ENCODE measurements around the gene MCTP2. TPM values are rescaled to one million over a fixed set of nuclear protein-coding genes. Genes with fewer than 3 reads are reported as not detected.

MCTP2 gene
- total and polyA plus RNA-seq, 2 of the 8 experiments (the other 6 are each of a cell fraction or from before 2014, with no cell fraction given), result 3.4 to 4.5 TPM

DNA sequence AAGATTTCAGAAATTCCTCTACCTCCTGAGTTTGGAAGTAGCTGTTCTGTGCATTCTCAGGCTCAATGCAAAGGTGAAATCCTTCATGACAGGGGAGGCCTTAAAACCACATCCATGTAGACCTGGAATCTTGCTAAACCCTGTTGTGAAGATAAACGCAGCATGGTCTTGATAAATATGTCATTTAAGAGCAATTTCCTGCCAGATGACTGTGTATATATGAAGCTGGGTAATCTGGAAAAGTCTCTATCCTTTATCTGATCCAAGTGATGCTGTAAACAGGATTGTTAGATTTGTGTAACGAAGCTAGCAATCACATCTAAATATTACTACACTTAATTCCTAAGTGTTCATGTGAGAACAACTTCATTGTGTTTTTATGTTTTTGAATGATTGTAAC, 9.1 kb downstream of the MCTP2 start:
- H4K8ac ChIP-seq (ENCODE audit: extremely low read depth, insufficient read depth, low read length), result no peak overlapping the region
- WGBS, 2 experiments (ENCODE audit: extremely low coverage in 1 of 2, insufficient coverage in 1 of 2, insufficient read length in 1 of 2, insufficient replicate concordance in 2 of 2, low coverage in 1 of 2, low lambda C conversion rate in 2 of 2, missing lambda C conversion rate in 1 of 2), result 93% methylated on average over 2 of the region's 2 CpGs; no CpG with 5 or more reads in 1 of the 2 experiments
- H2BK15ac ChIP-seq (ENCODE audit: low read length), result no peak overlapping the region
- no peak overlapping the region for H3K9ac ChIP-seq (replicated peaks in 1 of 4; ENCODE audit: extremely low read depth in 1 of 4, low read depth in 3 of 4, low read length in 3 of 4)
- H3K79me2 ChIP-seq (ENCODE audit: control insufficient read depth in 1 of 2, insufficient read depth in 2 of 2, low read length in 2 of 2), result no peaks in the 10 kb centered on the region
- FAIRE-seq (no peak), DNase-seq (ENCODE audit: low read depth in 1 of 2, low spot score in 2 of 2) (no peak)
- ChIA-PET POLR2A (ENCODE audit: partially characterized antibody) (no interaction called here), CTCF (ENCODE audit: partially characterized antibody) (interaction anchor here (0.6 to 2.4 kb wide), 2 partner anchors 61 to 84 kb away, joined by 4 to 12 read pairs; no protein-coding TSS in a partner anchor)
- no peaks in the 10 kb centered on the region for H3K23me2 ChIP-seq (ENCODE audit: low read depth, low read length)
- no peak overlapping the region for H3K23ac ChIP-seq (ENCODE audit: insufficient read length)
- H4K5ac ChIP-seq (ENCODE audit: insufficient read length, low read depth, low read length), result no peak overlapping the region
- no peaks in the 10 kb centered on the region for H3K36me3 ChIP-seq (ENCODE audit: control insufficient read depth in 2 of 4, insufficient read depth in 4 of 4, low read length in 3 of 4)
- no peak overlapping the region for H2BK12ac ChIP-seq (ENCODE audit: low read depth, low read length)
- H4K91ac ChIP-seq (replicated peaks; ENCODE audit: insufficient read length, low read length), result no peak overlapping the region
- H3K56ac ChIP-seq (replicated peaks; ENCODE audit: insufficient read length, low read depth, low read length), result no peak overlapping the region
- H2BK120ac ChIP-seq (replicated peaks; ENCODE audit: low read depth, low read length), result no peak overlapping the region
- H3K79me1 ChIP-seq (ENCODE audit: low read depth, low read length), result no peaks in the 10 kb centered on the region
- H2BK5ac ChIP-seq (ENCODE audit: low read depth, low read length), result no peak overlapping the region
- no peak overlapping the region for H2AK5ac ChIP-seq (ENCODE audit: low read depth, low read length)
- no peak overlapping the region for H3K4me2 ChIP-seq (ENCODE audit: insufficient read depth in 1 of 2, low read depth in 2 of 2, low read length in 2 of 2)
- no peaks in the 10 kb centered on the region for H3K4me1 ChIP-seq (replicated peaks in 1 of 4; ENCODE audit: control insufficient read depth in 3 of 4, insufficient read depth in 4 of 4, low read length in 3 of 4)
- no peak overlapping the region for H3K18ac ChIP-seq (ENCODE audit: extremely low read depth, low read length)
- no peak overlapping the region for H3K4ac ChIP-seq (replicated peaks; ENCODE audit: insufficient read length, low read depth, low read length)
- H2AFZ ChIP-seq (ENCODE audit: low read length), result no peak overlapping the region
- no peaks in the 10 kb centered on the region for H4K20me1 ChIP-seq (replicated peaks in 1 of 2; ENCODE audit: control insufficient read depth in 1 of 2, insufficient read depth in 2 of 2, low read length in 2 of 2)
- H2BK20ac ChIP-seq (ENCODE audit: low read length), result no peak overlapping the region
- no peak overlapping the region for H3K14ac ChIP-seq (ENCODE audit: insufficient read length)
- H3K27ac ChIP-seq (ENCODE audit: low read depth, low read length), result no peak overlapping the region
- no peak overlapping the region for H3K4me3 ChIP-seq (ENCODE audit: extremely low read depth in 1 of 4, insufficient read depth in 2 of 4, low read depth in 3 of 4, low read length in 4 of 4)
- no peaks in the 10 kb centered on the region for H3K27me3 ChIP-seq (replicated peaks in 1 of 4; ENCODE audit: control insufficient read depth in 3 of 4, extremely low read depth in 1 of 4, insufficient read depth in 3 of 4, low read length in 3 of 4)
- 0 out of 4 replicates have a peak, but pooled peaks cover 0 to 5% of the 10 kb centered on the region in 2 experiments for H3K9me3 ChIP-seq (ENCODE audit: insufficient read depth in 2 of 2, low read depth in 1 of 2, low read length in 1 of 2)
- TF ChIP-seq CHD1 (IDR thresholded peaks at IDR 0.05; ENCODE audit: low read depth, low read length), result no peak
- no peak for TF ChIP-seq RAD21 (IDR thresholded peaks at IDR 0.05 in 1 of 2, conservative IDR thresholded peaks at IDR 0.05 in 1 of 2; ENCODE audit: low read depth in 2 of 2, low read length in 2 of 2)
- no peak for TF ChIP-seq MAFK (IDR thresholded peaks at IDR 0.05; ENCODE audit: low read depth, low read length)
- TF ChIP-seq RBBP5 (IDR thresholded peaks at IDR 0.05; ENCODE audit: borderline replicate concordance, low read depth, low read length), result no peak
- TF ChIP-seq, protein P1, sequence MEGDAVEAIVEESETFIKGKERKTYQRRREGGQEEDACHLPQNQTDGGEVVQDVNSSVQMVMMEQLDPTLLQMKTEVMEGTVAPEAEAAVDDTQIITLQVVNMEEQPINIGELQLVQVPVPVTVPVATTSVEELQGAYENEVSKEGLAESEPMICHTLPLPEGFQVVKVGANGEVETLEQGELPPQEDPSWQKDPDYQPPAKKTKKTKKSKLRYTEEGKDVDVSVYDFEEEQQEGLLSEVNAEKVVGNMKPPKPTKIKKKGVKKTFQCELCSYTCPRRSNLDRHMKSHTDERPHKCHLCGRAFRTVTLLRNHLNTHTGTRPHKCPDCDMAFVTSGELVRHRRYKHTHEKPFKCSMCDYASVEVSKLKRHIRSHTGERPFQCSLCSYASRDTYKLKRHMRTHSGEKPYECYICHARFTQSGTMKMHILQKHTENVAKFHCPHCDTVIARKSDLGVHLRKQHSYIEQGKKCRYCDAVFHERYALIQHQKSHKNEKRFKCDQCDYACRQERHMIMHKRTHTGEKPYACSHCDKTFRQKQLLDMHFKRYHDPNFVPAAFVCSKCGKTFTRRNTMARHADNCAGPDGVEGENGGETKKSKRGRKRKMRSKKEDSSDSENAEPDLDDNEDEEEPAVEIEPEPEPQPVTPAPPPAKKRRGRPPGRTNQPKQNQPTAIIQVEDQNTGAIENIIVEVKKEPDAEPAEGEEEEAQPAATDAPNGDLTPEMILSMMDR (IDR thresholded peaks at IDR 0.05; ENCODE audit: control extremely low read depth in 1 of 3, insufficient read depth in 1 of 3, low read depth in 1 of 3, low read length in 3 of 3), result no peak
- TF ChIP-seq CHD2 (IDR thresholded peaks at IDR 0.05; ENCODE audit: low read length), result no peak
- no peak for TF ChIP-seq NRF1 (IDR thresholded peaks at IDR 0.05; ENCODE audit: low read depth, low read length)
